Type B pancreatic cell (in vitro differentiated cells): ENCODE measurements around the gene SNX32. TPM values are rescaled to one million over a fixed set of nuclear protein-coding genes. Genes with fewer than 3 reads are reported as not detected.

Source experiments
- DNase-seq: peaks from one replicate; pipeline ENCODE4 v3.0.0; 2021; ENCODE audit warnings: mixed read lengths; ENCODE audit not compliant: unreplicated experiment; ENCODE audit errors: extremely low spot score
- H3K27ac Mint-ChIP-seq: 2 replicates; pipeline ENCODE4 v1.8.0; 2021; ENCODE audit warnings: mild to moderate bottlenecking, mixed read lengths
- H3K27me3 Mint-ChIP-seq: 2 replicates; pipeline ENCODE4 v1.8.0; 2021; ENCODE audit warnings: mixed read lengths
- H3K36me3 Mint-ChIP-seq: 2 replicates; pipeline ENCODE4 v1.8.0; 2021; ENCODE audit warnings: mixed read lengths
- H3K4me1 Mint-ChIP-seq: one replicate; pipeline ENCODE4 v1.8.0; 2021; ENCODE audit warnings: mixed read lengths; ENCODE audit not compliant: unreplicated experiment
- H3K4me3 Mint-ChIP-seq: 2 replicates; pipeline ENCODE4 v1.8.0; 2021; ENCODE audit warnings: mild to moderate bottlenecking, mixed read lengths
- H3K9me3 Mint-ChIP-seq: 2 replicates; pipeline ENCODE4 v1.8.0; 2021; ENCODE audit warnings: mixed read lengths
- CTCF ChIP-seq: fragments of 200-600 bp; sonication (generic); conservative IDR thresholded peaks from 2 replicates; pipeline ENCODE4 v1.5.0; 2021; ENCODE audit warnings: antibody characterized with exemption, mild to moderate bottlenecking
- total RNA-seq: library from RNA; stranded (reverse); gene quantifications from 2 replicates; pipeline ENCODE4 v1.2.1, GENCODE V29; 2021; ENCODE audit warnings: low replicate concordance

SNX32 gene
- total RNA-seq, 1 donor from 2014 or later = 4.2 TPM

DNA sequence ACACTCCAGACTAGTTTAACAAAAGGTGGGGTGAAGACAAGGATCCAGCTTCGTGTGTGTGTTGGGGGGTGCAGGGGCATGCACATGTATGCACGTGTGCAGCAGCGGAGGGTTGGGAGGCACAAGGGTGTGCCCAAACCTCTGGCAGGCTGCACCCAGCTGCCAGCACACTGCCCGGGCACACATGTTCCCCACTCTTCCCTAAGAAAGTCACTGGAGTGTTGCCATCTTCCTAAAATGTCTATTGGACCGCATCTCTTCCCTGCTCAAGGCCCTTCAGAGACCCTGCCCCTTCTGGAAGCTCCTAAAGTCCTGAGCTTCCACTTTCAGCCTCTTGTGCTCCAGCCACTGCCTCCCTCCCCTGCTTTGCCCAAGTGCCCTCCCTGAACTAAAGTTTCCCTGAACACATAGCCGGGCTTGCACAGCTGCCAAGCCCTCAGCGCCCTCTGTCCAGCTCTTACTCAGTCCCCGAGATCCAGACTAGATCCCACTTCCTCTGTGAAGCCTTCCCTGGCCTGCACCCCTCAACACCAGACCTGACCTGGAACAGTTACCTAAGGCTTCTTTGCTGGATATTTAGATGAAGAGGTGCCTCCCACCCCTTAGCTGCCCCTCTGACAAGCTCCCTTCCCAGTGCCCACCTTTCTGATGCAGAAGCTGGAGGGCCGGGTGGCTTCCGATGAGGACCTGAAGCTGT is 18.2 kb downstream of the SNX32 start:
- H3K4me3 Mint-ChIP-seq = peak overlapping the region; percentile 47
- DNase-seq = no peak
- peaks cover 38% of the 10 kb centered on the region for H3K36me3 Mint-ChIP-seq
- peaks cover 6% of the 10 kb centered on the region for H3K27me3 Mint-ChIP-seq
- no peak for TF ChIP-seq CTCF
- H3K4me1 Mint-ChIP-seq = peaks cover 20% of the 10 kb centered on the region
- peak overlapping the region; percentile 60 for H3K27ac Mint-ChIP-seq
- H3K9me3 Mint-ChIP-seq = no peaks in the 10 kb centered on the region

GRCh38 chr11:65852508-65853245 is 18.9 kb downstream of the SNX32 start:
- Mint-ChIP-seq H3K27me3 (peaks cover 6% of the 10 kb centered on the region), H3K4me1 (peaks cover 20% of the 10 kb centered on the region), H3K36me3 (peaks cover 38% of the 10 kb centered on the region), H3K9me3 (no peaks in the 10 kb centered on the region), H3K4me3 (no peak overlapping the region), H3K27ac (peak overlapping the region; percentile 86)
- no peak for DNase-seq
- TF ChIP-seq CTCF = no peak

- no peak for TF ChIP-seq CTCF
- Mint-ChIP-seq H3K36me3 (peaks cover 38% of the 10 kb centered on the region), H3K9me3 (no peaks in the 10 kb centered on the region), H3K27me3 (peaks cover 3% of the 10 kb centered on the region), H3K4me3 (peak overlapping the region; percentile 82), H3K27ac (peak overlapping the region; percentile 86), H3K4me1 (peaks cover 20% of the 10 kb centered on the region)
- no peak for DNase-seq
Measured at GRCh38 chr11:65853246-65853979, 19.6 kb downstream of the SNX32 start.

GRCh38 chr11:65854161-65854592 is 20.4 kb downstream of the SNX32 start:
- Mint-ChIP-seq H3K9me3 (no peaks in the 10 kb centered on the region), H3K36me3 (peaks cover 38% of the 10 kb centered on the region), H3K27me3 (peaks cover 3% of the 10 kb centered on the region), H3K4me3 (peak overlapping the region; percentile 82), H3K27ac (peak overlapping the region; percentile 86), H3K4me1 (peaks cover 20% of the 10 kb centered on the region)
- no peak for TF ChIP-seq CTCF
- DNase-seq = no peak

GRCh38 chr11:65854852-65855837 is 21.4 kb downstream of the SNX32 start:
- Mint-ChIP-seq H3K27me3 (peaks cover 3% of the 10 kb centered on the region), H3K36me3 (peaks cover 38% of the 10 kb centered on the region), H3K27ac (peak overlapping the region; percentile 86), H3K4me3 (peak overlapping the region; percentile 93), H3K9me3 (no peaks in the 10 kb centered on the region), H3K4me1 (peaks cover 20% of the 10 kb centered on the region)
- TF ChIP-seq CTCF = no peak
- DNase-seq = no peak
